SK-N-SH (cell line): Measurements from ENCODE around the gene EXOG. TPM values are rescaled to one million over a fixed set of nuclear protein-coding genes. Genes with fewer than 3 reads are reported as not detected.

Experiments
- CTCF ChIA-PET: fragments of 300-600, 350-600 bp; formaldehyde crosslinking; extraction: SDS; loops from one replicate; lab custom pipeline; 2021; lab: Yijun Ruan, JAX
- POLR2A ChIA-PET: fragments of 350-600 bp; sonication (Branson Sonifier 250); formaldehyde crosslinking; extraction: SDS; loops from one replicate; lab custom pipeline; 2020; ENCODE audit warnings: antibody characterized with exemption, inconsistent platforms; lab: Yijun Ruan, JAX
- DNase-seq: peaks from one replicate; pipeline ENCODE4 v3.0.0; 2012
- H2AFZ ChIP-seq: fragments of 200-600 bp; sonication (generic); 2 replicates; pipeline ENCODE4 v1.8.1; 2016; ENCODE audit warnings: antibody characterized with exemption, mild to moderate bottlenecking, low read depth
- H3F3A ChIP-seq: fragments of 200-600 bp; sonication (generic); replicated peaks from 2 replicates; pipeline ENCODE3; 2016; ENCODE audit warnings: antibody characterized with exemption, mild to moderate bottlenecking; ENCODE audit not compliant: insufficient read depth
- H3K27ac ChIP-seq, 2 experiments: fragments of 200-500 bp in 1 of 2; fragments of 200-600 bp in 1 of 2; sonication (Bioruptor generic) in 1 of 2; sonication (generic), shearing (Covaris generic) in 1 of 2; 2 replicates each; pipeline versions ENCODE4 v1.5.1 to v1.6.1; 2014 to 2016; ENCODE audit warnings: low read depth in 2 of 2, inconsistent platforms in 1 of 2, low read length in 1 of 2, mild to moderate bottlenecking in 1 of 2, mixed read lengths in 1 of 2
- H3K27me3 ChIP-seq: fragments of 200-600 bp; sonication (generic), shearing (Covaris generic); 2 replicates; pipeline ENCODE4 v1.6.1; 2016; ENCODE audit warnings: mixed run types; ENCODE audit not compliant: insufficient read depth
- H3K36me3 ChIP-seq, 2 experiments: fragments of 200-500 bp in 1 of 2; fragments of 200-600 bp in 1 of 2; sonication (Bioruptor generic) in 1 of 2; sonication (generic) in 1 of 2; replicated peaks in 1 of 2; 2 replicates each; pipeline versions ENCODE3 to v1.5.1; 2014 to 2016; ENCODE audit warnings: low read length in 1 of 2, mild to moderate bottlenecking in 1 of 2; ENCODE audit not compliant: insufficient read depth in 2 of 2, control insufficient read depth in 1 of 2
- H3K4me1 ChIP-seq, 2 experiments: fragments of 200-500 bp in 1 of 2; fragments of 200-600 bp in 1 of 2; sonication (Bioruptor generic) in 1 of 2; sonication (generic), shearing (Covaris generic) in 1 of 2; 2 replicates each; pipeline versions ENCODE4 v1.5.1 to v1.6.1; 2014 to 2016; ENCODE audit warnings: low read depth in 1 of 2, low read length in 1 of 2, mixed run types in 1 of 2; ENCODE audit not compliant: insufficient read depth in 2 of 2, control insufficient read depth in 1 of 2
- H3K4me2 ChIP-seq: fragments of 200-600 bp; sonication (generic), shearing (Covaris generic); 2 replicates; pipeline ENCODE4 v1.6.1; 2017; ENCODE audit warnings: mixed run types
- H3K4me3 ChIP-seq, 2 experiments: fragments of 200-500 bp in 1 of 2; fragments of 200-600 bp in 1 of 2; sonication (Bioruptor generic) in 1 of 2; sonication (generic), shearing (Covaris generic) in 1 of 2; 2 replicates each; pipeline versions ENCODE4 v1.5.1 to v1.8.1; 2014 to 2016; ENCODE audit warnings: low read depth in 2 of 2, inconsistent platforms in 1 of 2, low read length in 1 of 2, mild to moderate bottlenecking in 1 of 2, mixed read lengths in 1 of 2, moderate library complexity in 1 of 2
- H3K79me2 ChIP-seq: fragments of 200-600 bp; sonication (generic); 2 replicates; pipeline ENCODE4 v1.8.1; 2017; ENCODE audit warnings: mild to moderate bottlenecking; ENCODE audit not compliant: insufficient read depth
- H3K9ac ChIP-seq: fragments of 200-600 bp; sonication (generic); 2 replicates; pipeline ENCODE4 v1.6.1; 2017; ENCODE audit warnings: mixed run types
- H3K9me2 ChIP-seq: fragments of 200-600 bp; sonication (generic); 2 replicates; pipeline ENCODE4 v1.6.1; 2017; ENCODE audit warnings: mixed run types
- H3K9me3 ChIP-seq: fragments of 200-600 bp; sonication (generic); 2 replicates; pipeline ENCODE4 v1.6.1; 2017; ENCODE audit warnings: mixed run types, mild to moderate bottlenecking, moderate library complexity
- H4K20me1 ChIP-seq: fragments of 200-600 bp; sonication (generic); 2 replicates; pipeline ENCODE4 v1.6.1; 2017; ENCODE audit warnings: mild to moderate bottlenecking, mixed run types; ENCODE audit not compliant: insufficient read depth
- CHD2 ChIP-seq: fragments of 150-350 bp; IDR thresholded peaks from 2 replicates; pipeline ENCODE4 v1.6.1; 2018; ENCODE audit warnings: low read length; ENCODE audit not compliant: partially characterized antibody
- ELF1 ChIP-seq: IDR thresholded peaks from 2 replicates; pipeline ENCODE4 v1.4.0; 2012
- EZH2phosphoT487 ChIP-seq: fragments of 200-600 bp; sonication (generic); IDR thresholded peaks from 2 replicates; pipeline ENCODE4 v1.6.1; 2017; ENCODE audit warnings: low read depth, mixed run types, mild to moderate bottlenecking, antibody characterized with exemption, moderate library complexity, borderline replicate concordance
- GABPA ChIP-seq: IDR thresholded peaks from 2 replicates; pipeline ENCODE4 v1.4.0; 2012; ENCODE audit warnings: low read depth, mild to moderate bottlenecking
- JUND ChIP-seq: IDR thresholded peaks from 2 replicates; pipeline ENCODE4 v1.4.0; 2012
- MEF2A ChIP-seq: IDR thresholded peaks from 2 replicates; pipeline ENCODE4 v1.4.0; 2012; ENCODE audit warnings: low read depth, borderline replicate concordance
- NFIC ChIP-seq: IDR thresholded peaks from 2 replicates; pipeline ENCODE4 v1.4.0; 2012; ENCODE audit warnings: borderline replicate concordance
- NRF1 ChIP-seq: IDR thresholded peaks from 2 replicates; pipeline ENCODE4 v1.6.1; 2012; ENCODE audit warnings: low read depth, mild to moderate bottlenecking, low read length
- PBX3 ChIP-seq: IDR thresholded peaks from 2 replicates; pipeline ENCODE4; 2012
- POLR2AphosphoS5 ChIP-seq: IDR thresholded peaks from 2 replicates; pipeline ENCODE4 v1.6.1; 2012; ENCODE audit warnings: low read depth, low read length
- RCOR1 ChIP-seq: fragments of 150-350 bp; IDR thresholded peaks from 2 replicates; pipeline ENCODE4 v1.6.1; 2017; ENCODE audit warnings: antibody characterized with exemption, low read length
- REST ChIP-seq: IDR thresholded peaks from 2 replicates; pipeline ENCODE4 v1.6.1; 2012; ENCODE audit warnings: mild to moderate bottlenecking, low read depth, low read length, moderate library complexity
- SIN3A ChIP-seq: IDR thresholded peaks from 2 replicates; pipeline ENCODE4 v1.6.1; 2012; ENCODE audit warnings: low read depth, mild to moderate bottlenecking, low read length, moderate library complexity, borderline replicate concordance
- SMC3 ChIP-seq: IDR thresholded peaks from 2 replicates; pipeline ENCODE4 v1.6.1; 2012; ENCODE audit warnings: low read depth, low read length, improper control_type of control experiment
- TAF1 ChIP-seq: IDR thresholded peaks from 2 replicates; pipeline ENCODE4 v1.6.1; 2012; ENCODE audit warnings: low read depth, mild to moderate bottlenecking, low read length, moderate library complexity, borderline replicate concordance
- TCF12 ChIP-seq: IDR thresholded peaks from 2 replicates; pipeline ENCODE4 v1.4.0; 2012
- TEAD4 ChIP-seq: IDR thresholded peaks from 2 replicates; pipeline ENCODE4 v1.4.0; 2012; ENCODE audit warnings: mild to moderate bottlenecking, borderline replicate concordance; ENCODE audit not compliant: insufficient read depth
- USF1 ChIP-seq: IDR thresholded peaks from 2 replicates; pipeline ENCODE4 v1.4.0; 2012; ENCODE audit warnings: low read depth, borderline replicate concordance
- YY1 ChIP-seq: IDR thresholded peaks from 2 replicates; pipeline ENCODE4 v1.4.0; 2012; ENCODE audit warnings: low read depth, mild to moderate bottlenecking
- WGBS: methylation state at CpG from one replicate; pipeline ENCODE4 v1.1.6; 2017; ENCODE audit warnings: low lambda C conversion rate; 5-methylcytosine and 5-hydroxymethylcytosine counted together
- polyA plus RNA-seq, 3 experiments: library from polyadenylated mRNA; depleted of rRNA; stranded (reverse); fragments of >200 nt; gene quantifications; 2 replicates each; pipeline ENCODE4 v1.2.3, GENCODE V29; 2012

The EXOG gene
- polyA plus RNA-seq, 1 of the 3 experiments (the other 2 are of a cell fraction): 6.2 TPM

- ChIA-PET CTCF (interaction anchor here (1.1 to 1.4 kb wide), 4 partner anchors 13 to 121 kb away, joined by 3 to 7 read pairs (median 6); no protein-coding TSS in a partner anchor), POLR2A (no interaction called here)
- 97% methylated on average over 7 of the region's 7 CpGs for WGBS
- Histone ChIP-seq H3K27me3 (no peaks in the 10 kb centered on the region), H4K20me1 (no peaks in the 10 kb centered on the region), H3F3A (no peaks in the 10 kb centered on the region), H3K27ac (no peak overlapping the region), H2AFZ (no peak overlapping the region), H3K9me3 (no peaks in the 10 kb centered on the region), H3K79me2 (no peaks in the 10 kb centered on the region), H3K36me3 (no peaks in the 10 kb centered on the region), H3K4me3 (no peak overlapping the region), H3K4me2 (no peak overlapping the region), H3K4me1 (peaks cover 0 to 9% of the 10 kb centered on the region in 2 experiments; a peak in 1 of 4 replicates), H3K9me2 (no peaks in the 10 kb centered on the region), H3K9ac (no peak overlapping the region)
- DNase-seq: no peak
- no peak for TF ChIP-seq SIN3A
- TF ChIP-seq GABPA: no peak
- TF ChIP-seq TEAD4: no peak
- no peak for TF ChIP-seq CHD2
- no peak for TF ChIP-seq PBX3
- TF ChIP-seq MEF2A: no peak
- TF ChIP-seq YY1: no peak
- no peak for TF ChIP-seq ELF1
- TF ChIP-seq SMC3: no peak
- no peak for TF ChIP-seq NFIC
- TF ChIP-seq NRF1: no peak
- no peak for TF ChIP-seq USF1
- no peak for TF ChIP-seq REST
Measured at GRCh38 chr3:38534604-38535003, 38.5 kb downstream of the EXOG start.

- WGBS: 75% methylated on average over 3 of the region's 3 CpGs
- ChIA-PET POLR2A (no interaction called here), CTCF (interaction anchor here (2.4 to 3.4 kb wide), 2 partner anchors 16 to 114 kb away, joined by 10 to 22 read pairs; no protein-coding TSS in a partner anchor)
Measured at GRCh38 chr3:38536671-38537070, 40.5 kb downstream of the EXOG start.

More at GRCh38 chr3:38536671-38537070, 40.5 kb downstream of the EXOG start:
- H3K79me2 ChIP-seq: no peaks in the 10 kb centered on the region
- H3K4me1 ChIP-seq: peaks cover 0 to 10% of the 10 kb centered on the region in 2 experiments; a peak in 1 of 4 replicates
- no peaks in the 10 kb centered on the region for H3K27me3 ChIP-seq
- H3K27ac ChIP-seq: no peak overlapping the region
- H3K4me3 ChIP-seq: no peak overlapping the region
- H3K4me2 ChIP-seq: no peak overlapping the region
- H3K9me3 ChIP-seq: no peaks in the 10 kb centered on the region
- no peaks in the 10 kb centered on the region for H3F3A ChIP-seq
- no peak for DNase-seq
- TF ChIP-seq EZH2phosphoT487 (no peak), PBX3 (no peak), POLR2AphosphoS5 (no peak), RCOR1 (no peak), YY1 (no peak), TEAD4 (no peak), TCF12 (no peak), TAF1 (no peak), NFIC (no peak), SIN3A (no peak), CHD2 (no peak), GABPA (no peak), ELF1 (no peak), JUND (no peak), USF1 (no peak)
- TF ChIP-seq, all 33 proteins: peak for 0
- no peak overlapping the region for H2AFZ ChIP-seq
- H3K9ac ChIP-seq: no peak overlapping the region
- H3K36me3 ChIP-seq: no peaks in the 10 kb centered on the region
- H4K20me1 ChIP-seq: no peaks in the 10 kb centered on the region
- no peaks in the 10 kb centered on the region for H3K9me2 ChIP-seq
